Urinary bladder (tissue), 2 donors: ENCODE data around the gene CLDN24. TPM values are rescaled to one million over a fixed set of nuclear protein-coding genes. Genes with fewer than 3 reads are reported as not detected.

Experiments used
- polyA plus RNA-seq: library from polyadenylated mRNA; stranded (reverse); fragments of 200-250 nt; gene quantifications from one replicate; pipeline ENCODE4 v1.2.3, GENCODE V29; 2013
- total RNA-seq: library from RNA; depleted of rRNA; stranded (reverse); fragments of >200 nt; gene quantifications from one replicate; pipeline ENCODE4 v1.2.3, GENCODE V29; 2014
- donor health status: healthy.

Gene CLDN24
- total and polyA plus RNA-seq, 2 donors: not detected

Other genes with a start within 250 kb of the CLDN24 start
- gene WWC2, start 223.2 kb downstream of the CLDN24 start, total RNA-seq: 42.0 TPM
- gene WWC2, start 223.2 kb downstream of the CLDN24 start, polyA plus RNA-seq: 10.8 TPM
- not detected for gene CLDN22, start 2.1 kb downstream of the CLDN24 start, total RNA-seq
- gene CLDN22, start 2.1 kb downstream of the CLDN24 start, polyA plus RNA-seq: not detected
- gene CDKN2AIP, start 122.2 kb upstream of the CLDN24 start, total RNA-seq: 19.6 TPM
- 19.1 TPM for gene CDKN2AIP, start 122.2 kb upstream of the CLDN24 start, polyA plus RNA-seq
- 13.9 TPM for gene ING2, start 182.6 kb upstream of the CLDN24 start, total RNA-seq
- gene ING2, start 182.6 kb upstream of the CLDN24 start, polyA plus RNA-seq: 15.5 TPM